Right lobe of liver (tissue), 6 donors: ENCODE measurements around the gene ALDH1L1. TPM values are rescaled to one million over a fixed set of nuclear protein-coding genes. Genes with fewer than 3 reads are reported as not detected.
"Not testable (repeated sequence)": the region's sequence is repeated elsewhere in the genome, so short reads cannot be mapped to it uniquely, and the experiment has no call there.

Experiments
- ATAC-seq, 4 donors: fragments of 200-7000 bp; cut with Tn5 transposase; one replicate each; pipeline ENCODE4 v1.9.1; 2020; ENCODE audit warnings: mild to moderate bottlenecking in 4 of 4, moderate library complexity in 4 of 4
- DNase-seq, 3 donors: peaks; one replicate each; pipeline ENCODE4 v3.0.0-alpha.2; 2020
- H3K27ac ChIP-seq, 3 donors: fragments of 200-600 bp; one replicate each; pipeline ENCODE4 v1.8.0; 2022
- H3K27me3 ChIP-seq, 2 donors: fragments of 200-600 bp; one replicate each; pipeline ENCODE4 v1.8.0; 2022
- H3K36me3 ChIP-seq, 4 donors: fragments of 200-600 bp; sonication (generic) in 1 of 4; one replicate each; pipeline versions ENCODE4 v1.5.1 to v1.8.0; 2017 to 2022; ENCODE audit warnings: control low read depth in 1 of 4
- H3K4me1 ChIP-seq, 4 donors: fragments of 200-600 bp; sonication (generic) in 1 of 4; one replicate each; pipeline versions ENCODE4 v1.5.1 to v1.8.0; 2017 to 2022; ENCODE audit warnings: control low read depth in 1 of 4
- H3K4me3 ChIP-seq, 3 donors: fragments of 200-600 bp; one replicate each; pipeline ENCODE4 v1.8.0; 2022
- H3K9me3 ChIP-seq, 4 donors: fragments of 200-600 bp; sonication (generic) in 1 of 4; one replicate each; pipeline versions ENCODE4 v1.5.1 to v1.8.0; 2017 to 2022; ENCODE audit warnings: control low read depth in 1 of 4
- CTCF ChIP-seq, 4 donors: fragments of 200-600 bp in 3 of 4; fragments of 450-650 bp in 1 of 4; IDR thresholded peaks; one replicate each; pipeline versions ENCODE4 v1.5.1 to v1.8.0; 2016 to 2022; ENCODE audit warnings: antibody characterized with exemption in 4 of 4, mild to moderate bottlenecking in 2 of 4
- POLR2A ChIP-seq: fragments of 450-650 bp; IDR thresholded peaks from one replicate; pipeline ENCODE4 v1.6.1; 2017; ENCODE audit warnings: antibody characterized with exemption, mild to moderate bottlenecking
- WGBS: methylation state at CpG from one replicate; pipeline ENCODE4 v1.1.6; 2018; ENCODE audit warnings: low coverage, low lambda C conversion rate; ENCODE audit not compliant: insufficient coverage; ENCODE audit errors: missing lambda C conversion rate; 5-methylcytosine and 5-hydroxymethylcytosine counted together
- intact Hi-C, 2 donors: fragments of 100-400 bp; cut with DNase I; formaldehyde crosslinking; loops; one replicate each; pipeline versions ENCODE4 v1.11.2 to v1.14.1; 2022
- total RNA-seq, 6 experiments: library from RNA; depleted of rRNA in 2 of 6; stranded (reverse); fragments of >200 nt in 2 of 6; fragmentation: NEBNext Ultra II Directional in 3 of 6; extraction: Animal tissue kit (Norgen Biotek cat#: 25700) in 3 of 6; gene quantifications; one replicate each; pipeline versions ENCODE4 v1.1.0 to v1.2.4, GENCODE V29; 2016 to 2023
- donor health status: DM: no; HTN: yes; CAD: no.
- donor health status: DM: no; HTN: no; CAD: no.
- donor health status: DM: no; HTN: no; CAD: no.
- donor health status: DM: no; HTN: yes; CAD: no.
- donor health status: DM: no; HTN: yes; CAD: no.

The ALDH1L1 gene
- total RNA-seq, 6 experiments from 2014 or later, result 94.9 to 962 (median 353) TPM

- TF ChIP-seq POLR2A (no peak), CTCF (IDR thresholded peaks at IDR 0.05) (no peak)
- Histone ChIP-seq H3K9me3 (no peaks in the 10 kb centered on the region), H3K4me3 (no peak overlapping the region), H3K36me3 (no peaks in the 10 kb centered on the region), H3K27me3 (no peaks in the 10 kb centered on the region), H3K27ac (no peak overlapping the region), H3K4me1 (no peaks in the 10 kb centered on the region)
- WGBS, result no CpG with 5 or more reads among the region's 8 CpGs
- ATAC-seq (peak in 1 of 4 donors; percentile 31), DNase-seq (no peak)
- intact Hi-C loops, result no loop called here
These were observed 112.4 kb downstream of the ALDH1L1 start for GRCh38 chr3:126067959-126068358.

- 84% methylated on average over 6 of the region's 6 CpGs for WGBS
- H3K4me3 ChIP-seq, H3K27me3 ChIP-seq, H3K4me1 ChIP-seq, H3K27ac ChIP-seq, intact Hi-C loops, ATAC-seq, H3K36me3 ChIP-seq, H3K9me3 ChIP-seq, DNase-seq: not testable (repeated sequence)
These were observed 113.7 kb downstream of the ALDH1L1 start for GRCh38 chr3:126066676-126067075.

DNA sequence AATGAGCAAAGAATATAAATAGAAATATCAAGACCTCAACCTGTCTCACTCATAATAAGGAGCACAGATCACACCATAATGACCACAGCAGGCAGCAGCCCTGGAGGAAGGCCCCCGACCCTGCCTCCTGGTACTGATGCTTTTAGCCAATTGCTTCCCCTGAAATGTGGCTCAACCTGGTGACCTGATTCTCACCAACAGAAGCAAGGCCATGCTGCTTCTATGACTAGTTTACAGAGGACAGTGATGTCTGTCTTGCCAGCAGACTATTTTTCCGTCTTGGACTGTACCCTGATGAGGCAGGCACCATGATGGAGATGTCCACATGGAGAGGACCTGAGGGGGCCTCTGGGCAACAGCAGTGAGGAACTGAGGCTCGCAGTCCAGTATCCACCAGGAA is 114.5 kb downstream of the ALDH1L1 start:
- DNase-seq (no peak), ATAC-seq (no peak)
- Histone ChIP-seq H3K27ac (no peak overlapping the region), H3K27me3 (no peaks in the 10 kb centered on the region), H3K4me3 (no peak overlapping the region), H3K9me3 (no peaks in the 10 kb centered on the region), H3K4me1 (no peaks in the 10 kb centered on the region), H3K36me3 (no peaks in the 10 kb centered on the region)
- intact Hi-C loops, result no loop called here
- 100% methylated on average over 2 of the region's 3 CpGs for WGBS
- TF ChIP-seq CTCF (IDR thresholded peaks at IDR 0.05) (no peak), POLR2A (no peak)

GRCh38 chr3:126064627-126065258 is 115.6 kb downstream of the ALDH1L1 start:
- Histone ChIP-seq H3K4me3 (no peak overlapping the region), H3K27me3 (no peaks in the 10 kb centered on the region), H3K9me3 (no peaks in the 10 kb centered on the region), H3K36me3 (no peaks in the 10 kb centered on the region), H3K27ac (no peak overlapping the region), H3K4me1 (no peaks in the 10 kb centered on the region)
- DNase-seq, result no peak
- intact Hi-C loops, result no loop called here
- TF ChIP-seq CTCF (IDR thresholded peaks at IDR 0.05), result no peak
- no peak for TF ChIP-seq POLR2A
- WGBS, result 45% methylated on average over 6 of the region's 10 CpGs
- no peak for ATAC-seq

DNA sequence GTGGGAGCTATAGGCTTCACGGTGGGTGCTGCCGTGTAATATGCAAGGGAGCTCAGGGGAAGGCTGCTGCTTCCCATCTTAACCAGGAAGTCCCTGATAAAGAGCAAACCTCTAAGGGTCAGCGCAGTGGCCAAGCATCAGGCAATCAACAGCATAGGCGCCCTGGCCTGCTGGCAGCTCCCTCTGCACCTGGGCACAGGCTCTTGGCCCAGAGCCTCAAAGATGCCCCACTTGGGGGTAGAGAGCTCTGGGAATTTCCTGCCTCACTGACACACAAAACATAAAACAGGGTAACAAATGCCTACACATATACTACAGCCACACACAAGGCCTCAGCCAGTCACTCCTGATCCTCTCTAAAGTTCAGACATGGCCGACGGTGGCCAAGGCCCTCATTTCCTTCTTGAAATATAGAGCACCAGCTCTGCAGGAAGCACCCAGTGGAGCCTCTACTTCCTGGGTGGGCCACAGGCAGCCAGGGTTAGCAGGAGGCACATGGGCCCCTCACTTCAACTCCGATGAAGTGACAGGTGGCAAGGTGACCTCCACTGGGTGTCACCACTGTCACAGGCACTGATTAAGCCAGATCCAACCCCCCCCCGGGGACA is 116.9 kb downstream of the ALDH1L1 start:
- H3K27ac ChIP-seq, result no peak overlapping the region
- no peak for DNase-seq
- H3K27me3 ChIP-seq, result no peaks in the 10 kb centered on the region
- no peaks in the 10 kb centered on the region for H3K36me3 ChIP-seq
- H3K9me3 ChIP-seq, result no peaks in the 10 kb centered on the region
- no peaks in the 10 kb centered on the region for H3K4me1 ChIP-seq
- no peak overlapping the region for H3K4me3 ChIP-seq
- no peak for ATAC-seq
- 67% methylated on average over 2 of the region's 8 CpGs for WGBS
- intact Hi-C loops, result no loop called here
- TF ChIP-seq POLR2A (no peak), CTCF (IDR thresholded peaks at IDR 0.05) (no peak)
